ENCODE results near the gene SARDH. TPM values are rescaled to one million over a fixed set of nuclear protein-coding genes. Genes with fewer than 3 reads are reported as not detected.
A peak's percentile ranks its signal among the peaks of the same experiment; 100 is the strongest.

SARDH gene
- polyA plus RNA-seq, 3 donors = not detected

GRCh38 chr9:133615186-133615585, 123.0 kb downstream of the SARDH start:
- no peaks in the 10 kb centered on the region for H3K36me3 Mint-ChIP-seq
- Histone ChIP-seq H3K4me3 (replicated peaks in 1 of 3; ENCODE audit: low read depth in 2 of 3, low read length in 3 of 3) (no peak overlapping the region), H3K9ac (ENCODE audit: insufficient read depth, low read length, poor library complexity, severe bottlenecking) (no peak overlapping the region), H3K27ac (ENCODE audit: low read depth in 1 of 2, low read length in 2 of 2) (no peak overlapping the region), H3K27me3 (ENCODE audit: control insufficient read depth in 2 of 2, insufficient read depth in 2 of 2, low read length in 2 of 2) (peaks cover 0 to 5% of the 10 kb centered on the region in 2 donors), H2AFZ (ENCODE audit: insufficient read depth, low read depth, low read length, poor library complexity, severe bottlenecking) (no peak overlapping the region), H3K4me1 (ENCODE audit: control insufficient read depth in 1 of 2, insufficient read depth in 2 of 2, low read length in 2 of 2) (no peaks in the 10 kb centered on the region), H4K20me1 (ENCODE audit: insufficient read depth, low read length) (no peaks in the 10 kb centered on the region), H3K36me3 (replicated peaks in 1 of 2; ENCODE audit: control insufficient read depth in 1 of 2, insufficient read depth in 2 of 2, low read length in 2 of 2) (no peaks in the 10 kb centered on the region), H3K9me3 (replicated peaks in 1 of 2; ENCODE audit: control insufficient read depth in 1 of 2, insufficient read depth in 1 of 2, low read length in 2 of 2) (no peaks in the 10 kb centered on the region), H3K4me2 (replicated peaks; ENCODE audit: extremely low read depth, low read length, poor library complexity, severe bottlenecking) (no peak overlapping the region), H3K79me2 (ENCODE audit: insufficient read depth, low read length) (no peaks in the 10 kb centered on the region)
- TF ChIP-seq, protein P1, sequence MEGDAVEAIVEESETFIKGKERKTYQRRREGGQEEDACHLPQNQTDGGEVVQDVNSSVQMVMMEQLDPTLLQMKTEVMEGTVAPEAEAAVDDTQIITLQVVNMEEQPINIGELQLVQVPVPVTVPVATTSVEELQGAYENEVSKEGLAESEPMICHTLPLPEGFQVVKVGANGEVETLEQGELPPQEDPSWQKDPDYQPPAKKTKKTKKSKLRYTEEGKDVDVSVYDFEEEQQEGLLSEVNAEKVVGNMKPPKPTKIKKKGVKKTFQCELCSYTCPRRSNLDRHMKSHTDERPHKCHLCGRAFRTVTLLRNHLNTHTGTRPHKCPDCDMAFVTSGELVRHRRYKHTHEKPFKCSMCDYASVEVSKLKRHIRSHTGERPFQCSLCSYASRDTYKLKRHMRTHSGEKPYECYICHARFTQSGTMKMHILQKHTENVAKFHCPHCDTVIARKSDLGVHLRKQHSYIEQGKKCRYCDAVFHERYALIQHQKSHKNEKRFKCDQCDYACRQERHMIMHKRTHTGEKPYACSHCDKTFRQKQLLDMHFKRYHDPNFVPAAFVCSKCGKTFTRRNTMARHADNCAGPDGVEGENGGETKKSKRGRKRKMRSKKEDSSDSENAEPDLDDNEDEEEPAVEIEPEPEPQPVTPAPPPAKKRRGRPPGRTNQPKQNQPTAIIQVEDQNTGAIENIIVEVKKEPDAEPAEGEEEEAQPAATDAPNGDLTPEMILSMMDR (IDR thresholded peaks at IDR 0.05) = no peak
- peaks cover 21 to 33% (median 27%) of the 10 kb centered on the region in 3 donors for H3K27me3 Mint-ChIP-seq (ENCODE audit: low read depth in 3 of 3)
- DNase-seq = no peak
- peak overlapping the region in 1 of 7 donors; percentile 19 for H3K27ac Mint-ChIP-seq
- H3K9me3 Mint-ChIP-seq = peaks cover 0 to 4% (median 0%) of the 10 kb centered on the region in 7 donors
- 66% methylated on average over 15 of the region's 16 CpGs for WGBS (ENCODE audit: insufficient coverage)
- peaks cover 5% of the 10 kb centered on the region for H3K4me1 Mint-ChIP-seq
- intact Hi-C loops (cut with micrococcal nuclease) = no loop called here
- H3K4me3 Mint-ChIP-seq = peak overlapping the region in 1 of 2 donors; percentile 3

DNA sequence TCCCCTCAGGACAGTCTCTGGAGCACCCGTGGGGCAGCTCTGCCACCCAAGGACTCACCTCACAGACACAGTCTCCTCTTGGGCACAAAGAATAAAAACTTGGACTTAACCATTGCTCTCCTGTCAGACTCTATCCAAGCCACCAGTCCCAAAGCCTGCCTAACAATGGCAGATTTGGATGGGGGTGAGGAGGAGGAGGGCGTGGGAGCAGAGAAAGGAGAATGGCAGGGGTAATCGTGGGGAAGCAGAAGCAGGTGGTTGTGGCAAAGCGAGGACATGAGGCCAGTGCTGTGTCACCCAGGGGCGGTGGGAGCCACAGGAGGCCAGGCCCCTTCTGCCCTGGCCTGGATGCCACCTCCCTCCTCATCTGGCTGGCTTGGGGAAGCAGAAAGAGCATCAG, 123.5 kb downstream of the SARDH start:
- Histone ChIP-seq H3K4me3 (replicated peaks in 1 of 3; ENCODE audit: low read depth in 2 of 3, low read length in 3 of 3) (no peak overlapping the region), H3K4me1 (ENCODE audit: control insufficient read depth in 1 of 2, insufficient read depth in 2 of 2, low read length in 2 of 2) (no peaks in the 10 kb centered on the region), H2AFZ (ENCODE audit: insufficient read depth, low read depth, low read length, poor library complexity, severe bottlenecking) (no peak overlapping the region), H3K36me3 (replicated peaks in 1 of 2; ENCODE audit: control insufficient read depth in 1 of 2, insufficient read depth in 2 of 2, low read length in 2 of 2) (no peaks in the 10 kb centered on the region), H3K79me2 (ENCODE audit: insufficient read depth, low read length) (no peaks in the 10 kb centered on the region), H3K9me3 (replicated peaks in 1 of 2; ENCODE audit: control insufficient read depth in 1 of 2, insufficient read depth in 1 of 2, low read length in 2 of 2) (no peaks in the 10 kb centered on the region), H3K4me2 (replicated peaks; ENCODE audit: extremely low read depth, low read length, poor library complexity, severe bottlenecking) (no peak overlapping the region), H3K27ac (ENCODE audit: low read depth in 1 of 2, low read length in 2 of 2) (no peak overlapping the region), H3K27me3 (ENCODE audit: control insufficient read depth in 2 of 2, insufficient read depth in 2 of 2, low read length in 2 of 2) (peaks cover 0 to 9% of the 10 kb centered on the region in 2 donors), H3K9ac (ENCODE audit: insufficient read depth, low read length, poor library complexity, severe bottlenecking) (no peak overlapping the region), H4K20me1 (ENCODE audit: insufficient read depth, low read length) (no peaks in the 10 kb centered on the region)
- Mint-ChIP-seq H3K27ac (no peak overlapping the region), H3K9me3 (peaks cover 0 to 6% (median 0%) of the 10 kb centered on the region in 7 donors), H3K4me1 (peaks cover under 1% of the 10 kb centered on the region), H3K27me3 (ENCODE audit: low read depth in 3 of 3) (peaks cover 26 to 36% (median 31%) of the 10 kb centered on the region in 3 donors), H3K36me3 (no peaks in the 10 kb centered on the region), H3K4me3 (no peak overlapping the region)
- no peak for DNase-seq
- intact Hi-C loops (cut with micrococcal nuclease) = no loop called here
- TF ChIP-seq, protein P1 (IDR thresholded peaks at IDR 0.05) = no peak
- WGBS (ENCODE audit: insufficient coverage) = 46% methylated on average over 4 of the region's 5 CpGs
